ENCODE results near the gene ARHGAP15. TPM values are rescaled to one million over a fixed set of nuclear protein-coding genes. Genes with fewer than 3 reads are reported as not detected.

The ARHGAP15 gene
- total RNA-seq, 1 donor from 2014 or later = not detected

GRCh38 chr2:143802242-143802641 is 673.0 kb downstream of the ARHGAP15 start:
- DNase-seq (ENCODE audit: low read depth) = no peak

GRCh38 chr2:143802871-143803650 is 673.8 kb downstream of the ARHGAP15 start:
- DNase-seq (ENCODE audit: low read depth) = no peak

DNA sequence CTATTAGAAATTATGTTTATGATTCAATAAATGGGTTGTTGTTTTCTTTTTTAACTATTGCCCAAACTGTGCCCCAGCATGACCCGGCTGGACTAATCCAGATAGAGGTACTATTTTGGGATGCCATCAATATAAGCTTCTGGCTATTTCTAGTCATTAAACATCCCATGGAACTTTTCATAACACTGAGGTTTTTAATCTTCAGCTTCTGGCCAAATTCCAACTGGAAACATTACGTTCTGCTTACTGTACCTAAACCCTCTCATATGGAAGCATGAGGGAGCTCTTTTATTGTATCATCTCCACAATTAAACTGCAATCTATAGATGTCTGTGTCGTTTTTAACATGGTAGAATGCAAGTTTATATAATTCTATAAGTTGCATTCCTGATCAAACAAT is 674.7 kb downstream of the ARHGAP15 start:
- DNase-seq (ENCODE audit: low read depth) = no peak

DNA sequence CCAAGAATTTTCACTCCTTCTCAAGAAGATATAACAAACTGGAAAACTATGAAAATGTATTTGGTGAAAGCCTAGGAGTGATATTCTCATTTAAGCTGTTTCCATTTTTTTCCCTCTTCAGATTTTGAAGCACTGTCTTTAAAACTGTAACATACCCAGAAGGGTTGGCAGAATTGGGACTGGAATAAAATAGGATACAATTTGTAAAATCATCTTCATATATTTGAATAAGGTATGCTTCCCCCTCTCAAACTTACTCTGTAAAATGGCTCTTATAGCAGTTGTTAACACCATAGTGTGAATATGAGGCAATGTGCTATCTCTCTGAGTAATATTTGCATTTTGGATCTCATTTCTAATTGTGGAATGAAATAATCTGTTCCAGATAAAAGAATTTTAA is 676.4 kb downstream of the ARHGAP15 start:
- DNase-seq (ENCODE audit: low read depth) = no peak

DNA sequence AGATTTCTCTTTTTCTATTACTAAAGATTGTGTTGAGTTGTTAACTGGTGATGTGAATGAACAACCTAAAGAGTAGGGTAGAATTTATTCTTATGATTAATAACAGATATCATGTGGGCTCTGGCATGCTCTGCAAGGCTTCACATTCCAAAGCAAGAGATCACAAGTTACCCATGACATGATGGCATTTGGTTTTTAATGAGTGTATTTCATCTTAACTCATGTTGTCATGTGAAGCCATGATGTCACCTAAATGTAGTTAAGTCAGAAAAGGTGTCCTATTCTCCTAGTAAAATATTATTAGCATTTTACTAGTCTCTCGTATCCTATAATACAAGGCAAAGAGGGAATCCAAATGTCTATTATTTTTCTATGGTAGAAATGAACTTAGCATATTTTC is 678.0 kb downstream of the ARHGAP15 start:
- no peak for DNase-seq (ENCODE audit: low read depth)

DNA sequence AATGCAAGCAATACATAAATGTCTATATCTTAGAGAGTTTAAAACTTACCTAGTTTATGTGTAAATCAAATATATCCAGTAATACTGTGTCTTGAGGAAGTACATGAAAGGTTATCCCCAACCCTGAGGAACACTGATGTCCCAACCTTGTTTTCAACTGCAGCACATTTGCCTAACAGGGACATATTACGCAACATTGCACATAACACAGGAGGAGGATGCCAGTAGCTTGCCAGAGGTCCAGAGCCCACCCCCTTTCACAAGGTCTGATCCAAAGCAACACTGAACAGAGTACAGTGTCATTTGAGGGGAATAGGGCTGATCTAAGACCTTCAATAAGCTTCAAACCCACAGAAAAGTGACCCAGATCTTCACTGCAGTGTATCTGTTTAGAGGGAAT is 678.5 kb downstream of the ARHGAP15 start:
- no peak for DNase-seq (ENCODE audit: low read depth)

- no peak for DNase-seq (ENCODE audit: low read depth)
Measured at GRCh38 chr2:143808166-143808565, 678.9 kb downstream of the ARHGAP15 start.

DNA sequence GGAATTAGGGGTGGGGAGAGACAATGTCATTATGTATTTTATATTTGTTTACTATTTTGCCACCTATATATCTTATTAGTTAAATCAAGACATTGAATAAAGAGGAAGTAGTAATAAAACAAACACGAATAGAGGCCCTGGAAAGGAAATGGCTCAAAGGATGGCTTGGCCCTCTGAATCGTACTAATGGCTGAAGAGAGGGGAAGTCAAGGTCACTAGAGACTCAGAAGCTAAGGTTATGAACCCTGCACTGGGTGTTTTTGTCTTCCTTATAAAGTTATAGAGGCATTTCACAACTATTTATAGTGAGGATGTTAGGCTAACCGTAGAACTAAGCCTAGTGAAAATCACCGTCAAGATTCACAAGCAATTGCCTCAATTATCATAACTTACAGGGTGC is 685.9 kb downstream of the ARHGAP15 start:
- no peak for DNase-seq (ENCODE audit: low read depth)

GRCh38 chr2:143816916-143817315 is 687.7 kb downstream of the ARHGAP15 start:
- no peak for DNase-seq (ENCODE audit: low read depth)
